ENCODE data around the gene CTSL.

DNA sequence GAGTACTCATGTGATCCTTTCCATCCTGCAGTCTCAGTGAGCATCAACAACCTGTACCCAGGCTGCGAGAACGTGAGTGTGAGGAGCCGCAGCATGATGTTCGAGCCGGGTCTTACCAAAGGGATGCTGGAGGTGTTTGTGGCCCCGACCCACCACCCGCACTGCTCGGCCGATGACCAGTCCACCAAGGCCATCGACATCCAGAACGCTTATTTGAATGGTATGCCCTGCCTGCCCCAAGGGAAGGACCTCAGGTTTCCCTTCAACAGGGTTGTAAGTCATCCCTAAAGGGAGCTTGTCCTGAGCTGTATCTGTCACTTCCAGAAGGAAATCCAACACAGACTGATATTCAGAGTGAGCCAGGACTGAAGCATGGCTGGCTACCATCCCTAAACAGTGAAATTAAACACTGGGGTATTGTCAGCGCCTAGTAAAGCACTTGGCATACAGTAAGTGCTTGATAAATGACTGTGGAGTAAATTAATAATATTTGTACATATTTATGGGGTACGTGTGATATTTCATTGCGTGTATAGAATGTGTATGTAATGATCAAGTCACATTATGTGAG lies 39.3 kb upstream of the CTSL start:
- no peak for TF ChIP-seq NR2F2 (IDR thresholded peaks at IDR 0.05; ENCODE audit: borderline replicate concordance, low read depth)
- no peak for TF ChIP-seq BHLHE40 (IDR thresholded peaks at IDR 0.05; ENCODE audit: low read length)
- TF ChIP-seq HNF4G (IDR thresholded peaks at IDR 0.05; ENCODE audit: borderline replicate concordance, low read depth, low read length), result no peak
- TF ChIP-seq HNF4G (CRISPR knock-in tag; IDR thresholded peaks at IDR 0.05; ENCODE audit: borderline replicate concordance, low read depth), result no peak
- no peak for TF ChIP-seq SP2 (CRISPR knock-in tag; IDR thresholded peaks at IDR 0.05)
- TF ChIP-seq NR2F6 (IDR thresholded peaks at IDR 0.05), result no peak
- TF ChIP-seq NR2F6 (CRISPR knock-in tag; IDR thresholded peaks at IDR 0.05), result no peak
- TF ChIP-seq ZNF547 (CRISPR knock-in tag; IDR thresholded peaks at IDR 0.05), result no peak
- TF ChIP-seq, protein P1, sequence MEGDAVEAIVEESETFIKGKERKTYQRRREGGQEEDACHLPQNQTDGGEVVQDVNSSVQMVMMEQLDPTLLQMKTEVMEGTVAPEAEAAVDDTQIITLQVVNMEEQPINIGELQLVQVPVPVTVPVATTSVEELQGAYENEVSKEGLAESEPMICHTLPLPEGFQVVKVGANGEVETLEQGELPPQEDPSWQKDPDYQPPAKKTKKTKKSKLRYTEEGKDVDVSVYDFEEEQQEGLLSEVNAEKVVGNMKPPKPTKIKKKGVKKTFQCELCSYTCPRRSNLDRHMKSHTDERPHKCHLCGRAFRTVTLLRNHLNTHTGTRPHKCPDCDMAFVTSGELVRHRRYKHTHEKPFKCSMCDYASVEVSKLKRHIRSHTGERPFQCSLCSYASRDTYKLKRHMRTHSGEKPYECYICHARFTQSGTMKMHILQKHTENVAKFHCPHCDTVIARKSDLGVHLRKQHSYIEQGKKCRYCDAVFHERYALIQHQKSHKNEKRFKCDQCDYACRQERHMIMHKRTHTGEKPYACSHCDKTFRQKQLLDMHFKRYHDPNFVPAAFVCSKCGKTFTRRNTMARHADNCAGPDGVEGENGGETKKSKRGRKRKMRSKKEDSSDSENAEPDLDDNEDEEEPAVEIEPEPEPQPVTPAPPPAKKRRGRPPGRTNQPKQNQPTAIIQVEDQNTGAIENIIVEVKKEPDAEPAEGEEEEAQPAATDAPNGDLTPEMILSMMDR (CRISPR knock-in tag; IDR thresholded peaks at IDR 0.05), result no peak
- TF ChIP-seq TBL1XR1 (IDR thresholded peaks at IDR 0.05; ENCODE audit: borderline replicate concordance, low read length, partially characterized antibody), result no peak
- TF ChIP-seq, protein P2, sequence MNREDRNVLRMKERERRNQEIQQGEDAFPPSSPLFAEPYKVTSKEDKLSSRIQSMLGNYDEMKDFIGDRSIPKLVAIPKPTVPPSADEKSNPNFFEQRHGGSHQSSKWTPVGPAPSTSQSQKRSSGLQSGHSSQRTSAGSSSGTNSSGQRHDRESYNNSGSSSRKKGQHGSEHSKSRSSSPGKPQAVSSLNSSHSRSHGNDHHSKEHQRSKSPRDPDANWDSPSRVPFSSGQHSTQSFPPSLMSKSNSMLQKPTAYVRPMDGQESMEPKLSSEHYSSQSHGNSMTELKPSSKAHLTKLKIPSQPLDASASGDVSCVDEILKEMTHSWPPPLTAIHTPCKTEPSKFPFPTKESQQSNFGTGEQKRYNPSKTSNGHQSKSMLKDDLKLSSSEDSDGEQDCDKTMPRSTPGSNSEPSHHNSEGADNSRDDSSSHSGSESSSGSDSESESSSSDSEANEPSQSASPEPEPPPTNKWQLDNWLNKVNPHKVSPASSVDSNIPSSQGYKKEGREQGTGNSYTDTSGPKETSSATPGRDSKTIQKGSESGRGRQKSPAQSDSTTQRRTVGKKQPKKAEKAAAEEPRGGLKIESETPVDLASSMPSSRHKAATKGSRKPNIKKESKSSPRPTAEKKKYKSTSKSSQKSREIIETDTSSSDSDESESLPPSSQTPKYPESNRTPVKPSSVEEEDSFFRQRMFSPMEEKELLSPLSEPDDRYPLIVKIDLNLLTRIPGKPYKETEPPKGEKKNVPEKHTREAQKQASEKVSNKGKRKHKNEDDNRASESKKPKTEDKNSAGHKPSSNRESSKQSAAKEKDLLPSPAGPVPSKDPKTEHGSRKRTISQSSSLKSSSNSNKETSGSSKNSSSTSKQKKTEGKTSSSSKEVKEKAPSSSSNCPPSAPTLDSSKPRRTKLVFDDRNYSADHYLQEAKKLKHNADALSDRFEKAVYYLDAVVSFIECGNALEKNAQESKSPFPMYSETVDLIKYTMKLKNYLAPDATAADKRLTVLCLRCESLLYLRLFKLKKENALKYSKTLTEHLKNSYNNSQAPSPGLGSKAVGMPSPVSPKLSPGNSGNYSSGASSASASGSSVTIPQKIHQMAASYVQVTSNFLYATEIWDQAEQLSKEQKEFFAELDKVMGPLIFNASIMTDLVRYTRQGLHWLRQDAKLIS (CRISPR knock-in tag; IDR thresholded peaks at IDR 0.05), result no peak
- no peak for TF ChIP-seq HIVEP1 (CRISPR knock-in tag; IDR thresholded peaks at IDR 0.05)
